ENCODE measurements around the gene CHST8.

Gene CHST8

DNA sequence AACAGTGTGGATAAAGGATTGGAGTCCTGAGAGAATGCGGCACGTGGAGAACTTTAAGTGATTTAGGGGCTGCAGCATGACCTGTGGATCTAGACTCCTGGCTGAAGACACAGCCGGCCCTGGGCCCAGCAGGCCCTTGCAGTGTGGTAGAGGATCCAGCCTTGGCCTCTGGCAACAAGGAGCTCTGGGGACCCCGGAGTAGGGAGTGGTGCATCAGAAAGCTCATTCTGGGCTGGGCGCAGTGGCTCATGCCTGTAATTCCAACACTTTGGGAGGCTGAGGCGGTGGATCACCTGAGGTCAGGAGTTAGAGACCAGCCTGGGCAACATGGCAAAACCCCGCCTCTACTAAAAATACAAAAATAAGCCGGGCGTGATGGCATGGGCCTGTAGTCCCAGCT lies 76.0 kb downstream of the CHST8 start:
- Histone ChIP-seq H3K27me3 (replicated peaks; ENCODE audit: insufficient read depth, low read length) (peaks cover 22% of the 10 kb centered on the region; the same call in 1 of the 2 replicates), H3K4me3 (ENCODE audit: low read length) (no peak overlapping the region), H2AFZ (ENCODE audit: low read length) (no peak overlapping the region), H3K9me2 (replicated peaks; ENCODE audit: insufficient read depth, low read length) (no peaks in the 10 kb centered on the region), H3K27ac (ENCODE audit: low read length) (no peak overlapping the region), H3K79me2 (ENCODE audit: low read length) (no peaks in the 10 kb centered on the region), H4K20me1 (ENCODE audit: insufficient read depth, low read length) (no peaks in the 10 kb centered on the region), H3K4me2 (ENCODE audit: low read depth, low read length) (no peak overlapping the region), H3K9me3 (replicated peaks; ENCODE audit: insufficient read depth, low read length) (no peaks in the 10 kb centered on the region), H3K9ac (ENCODE audit: low read length) (no peak overlapping the region), H3K4me1 (ENCODE audit: low read length) (no peaks in the 10 kb centered on the region), H3K36me3 (replicated peaks; ENCODE audit: insufficient read depth, low read length) (no peaks in the 10 kb centered on the region), H3F3A (ENCODE audit: insufficient read depth, low read length) (no peaks in the 10 kb centered on the region)
- no peak for DNase-seq
- TF ChIP-seq EZH2 (optimal IDR thresholded peaks at IDR 0.05; ENCODE audit: low read depth, low read length) (no peak), EZH2phosphoT487 (IDR thresholded peaks at IDR 0.05; ENCODE audit: low read length) (no peak)
- TF ChIP-seq, protein P1, sequence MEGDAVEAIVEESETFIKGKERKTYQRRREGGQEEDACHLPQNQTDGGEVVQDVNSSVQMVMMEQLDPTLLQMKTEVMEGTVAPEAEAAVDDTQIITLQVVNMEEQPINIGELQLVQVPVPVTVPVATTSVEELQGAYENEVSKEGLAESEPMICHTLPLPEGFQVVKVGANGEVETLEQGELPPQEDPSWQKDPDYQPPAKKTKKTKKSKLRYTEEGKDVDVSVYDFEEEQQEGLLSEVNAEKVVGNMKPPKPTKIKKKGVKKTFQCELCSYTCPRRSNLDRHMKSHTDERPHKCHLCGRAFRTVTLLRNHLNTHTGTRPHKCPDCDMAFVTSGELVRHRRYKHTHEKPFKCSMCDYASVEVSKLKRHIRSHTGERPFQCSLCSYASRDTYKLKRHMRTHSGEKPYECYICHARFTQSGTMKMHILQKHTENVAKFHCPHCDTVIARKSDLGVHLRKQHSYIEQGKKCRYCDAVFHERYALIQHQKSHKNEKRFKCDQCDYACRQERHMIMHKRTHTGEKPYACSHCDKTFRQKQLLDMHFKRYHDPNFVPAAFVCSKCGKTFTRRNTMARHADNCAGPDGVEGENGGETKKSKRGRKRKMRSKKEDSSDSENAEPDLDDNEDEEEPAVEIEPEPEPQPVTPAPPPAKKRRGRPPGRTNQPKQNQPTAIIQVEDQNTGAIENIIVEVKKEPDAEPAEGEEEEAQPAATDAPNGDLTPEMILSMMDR (IDR thresholded peaks at IDR 0.05; ENCODE audit: low read length), result no peak

- H3K36me3 ChIP-seq (replicated peaks; ENCODE audit: insufficient read depth, low read length), result no peaks in the 10 kb centered on the region
- H3K27me3 ChIP-seq (replicated peaks; ENCODE audit: insufficient read depth, low read length), result peaks cover 26% of the 10 kb centered on the region
- no peak overlapping the region for H3K4me3 ChIP-seq (ENCODE audit: low read length)
- no peaks in the 10 kb centered on the region for H3K9me2 ChIP-seq (replicated peaks; ENCODE audit: insufficient read depth, low read length)
- no peaks in the 10 kb centered on the region for H3K4me1 ChIP-seq (ENCODE audit: low read length)
- H3K79me2 ChIP-seq (ENCODE audit: low read length), result no peaks in the 10 kb centered on the region
- no peaks in the 10 kb centered on the region for H3K9me3 ChIP-seq (replicated peaks; ENCODE audit: insufficient read depth, low read length)
- no peak overlapping the region for H2AFZ ChIP-seq (ENCODE audit: low read length)
- no peak overlapping the region for H3K4me2 ChIP-seq (ENCODE audit: low read depth, low read length)
- no peaks in the 10 kb centered on the region for H4K20me1 ChIP-seq (ENCODE audit: insufficient read depth, low read length)
- DNase-seq, result no peak
- no peaks in the 10 kb centered on the region for H3F3A ChIP-seq (ENCODE audit: insufficient read depth, low read length)
- TF ChIP-seq EZH2 (optimal IDR thresholded peaks at IDR 0.05; ENCODE audit: low read depth, low read length) (no peak), EZH2phosphoT487 (IDR thresholded peaks at IDR 0.05; ENCODE audit: low read length) (no peak)
- TF ChIP-seq, protein P1 (IDR thresholded peaks at IDR 0.05; ENCODE audit: low read length), result no peak
- H3K27ac ChIP-seq (ENCODE audit: low read length), result no peak overlapping the region
- H3K9ac ChIP-seq (ENCODE audit: low read length), result no peak overlapping the region
Measured at GRCh38 chr19:33698576-33699435, 77.1 kb downstream of the CHST8 start.

DNA sequence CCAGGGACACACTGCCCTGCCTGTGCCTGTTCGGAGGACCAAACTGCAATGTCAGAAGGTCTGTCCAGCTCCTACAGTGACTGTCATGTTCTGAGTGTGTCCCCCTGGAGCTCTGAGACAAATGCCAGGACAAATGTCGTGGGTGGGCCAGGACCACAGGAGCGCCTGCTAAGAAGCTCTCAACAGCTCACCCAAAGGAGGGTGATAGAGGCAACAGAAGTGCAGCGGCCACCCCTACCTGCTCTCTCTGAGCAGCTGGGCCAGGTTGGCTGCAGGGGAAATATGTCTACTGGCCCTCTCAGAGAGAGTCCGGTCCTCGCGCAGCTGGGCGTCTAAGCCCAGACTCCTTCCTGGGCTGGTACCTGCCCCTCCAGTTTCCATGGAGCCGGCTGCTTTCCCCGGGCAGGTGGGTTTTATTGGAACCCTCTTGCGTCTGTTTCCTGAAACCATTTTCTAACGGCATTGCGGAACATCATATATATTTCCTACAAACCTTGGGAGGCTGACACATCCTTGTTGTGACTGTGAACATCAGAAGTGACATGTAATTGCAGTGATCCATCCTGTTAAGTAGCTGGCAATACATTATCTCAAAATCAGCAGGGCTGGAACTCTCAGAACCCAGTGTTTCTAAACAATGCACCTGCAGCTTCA lies 78.1 kb downstream of the CHST8 start:
- no peaks in the 10 kb centered on the region for H3K79me2 ChIP-seq (ENCODE audit: low read length)
- no peak for TF ChIP-seq EZH2phosphoT487 (IDR thresholded peaks at IDR 0.05; ENCODE audit: low read length)
- TF ChIP-seq EZH2 (optimal IDR thresholded peaks at IDR 0.05; ENCODE audit: low read depth, low read length), result no peak
- TF ChIP-seq, protein P1 (IDR thresholded peaks at IDR 0.05; ENCODE audit: low read length), result no peak
- H3F3A ChIP-seq (ENCODE audit: insufficient read depth, low read length), result no peaks in the 10 kb centered on the region
- no peak for DNase-seq
- no peak overlapping the region for H3K9ac ChIP-seq (ENCODE audit: low read length)
- no peak overlapping the region for H3K4me2 ChIP-seq (ENCODE audit: low read depth, low read length)
- no peaks in the 10 kb centered on the region for H3K9me2 ChIP-seq (replicated peaks; ENCODE audit: insufficient read depth, low read length)
- H4K20me1 ChIP-seq (ENCODE audit: insufficient read depth, low read length), result no peaks in the 10 kb centered on the region
- no peaks in the 10 kb centered on the region for H3K36me3 ChIP-seq (replicated peaks; ENCODE audit: insufficient read depth, low read length)
- no peak overlapping the region for H3K27ac ChIP-seq (ENCODE audit: low read length)
- H3K4me1 ChIP-seq (ENCODE audit: low read length), result no peaks in the 10 kb centered on the region
- no peak overlapping the region for H2AFZ ChIP-seq (ENCODE audit: low read length)
- peaks cover 30% of the 10 kb centered on the region for H3K27me3 ChIP-seq (replicated peaks; ENCODE audit: insufficient read depth, low read length)
- H3K9me3 ChIP-seq (replicated peaks; ENCODE audit: insufficient read depth, low read length), result no peaks in the 10 kb centered on the region
- no peak overlapping the region for H3K4me3 ChIP-seq (ENCODE audit: low read length)
